ENCODE measurements around the gene DSG4. TPM values are rescaled to one million over a fixed set of nuclear protein-coding genes. Genes with fewer than 3 reads are reported as not detected.

The DSG4 gene
- total and polyA plus RNA-seq, 4 donors: under 0.01 TPM; not detected in 3

DNA sequence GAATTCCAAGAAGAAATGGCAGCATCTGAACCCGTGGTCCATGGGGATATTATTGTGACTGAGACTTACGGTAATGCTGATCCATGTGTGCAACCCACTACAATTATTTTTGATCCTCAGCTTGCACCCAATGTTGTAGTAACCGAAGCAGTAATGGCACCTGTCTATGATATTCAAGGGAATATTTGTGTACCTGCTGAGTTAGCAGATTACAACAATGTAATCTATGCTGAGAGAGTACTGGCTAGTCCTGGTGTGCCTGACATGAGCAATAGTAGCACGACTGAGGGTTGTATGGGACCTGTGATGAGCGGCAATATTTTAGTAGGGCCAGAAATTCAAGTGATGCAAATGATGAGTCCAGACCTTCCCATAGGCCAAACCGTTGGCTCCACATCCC lies 36.6 kb downstream of the DSG4 start:
- Histone ChIP-seq H3K36me3 (ENCODE audit: control insufficient read depth in 4 of 4, insufficient read depth in 3 of 4, low read depth in 1 of 4, low read length in 3 of 4) (no peaks in the 10 kb centered on the region), H3K9me3 (ENCODE audit: control insufficient read depth in 4 of 4, low read length in 3 of 4) (no peaks in the 10 kb centered on the region), H3K9ac (ENCODE audit: low read depth in 1 of 2, low read length in 2 of 2) (no peak overlapping the region), H3K27ac (ENCODE audit: low read depth in 1 of 2, low read length in 2 of 2) (no peak overlapping the region), H3K4me1 (ENCODE audit: control insufficient read depth in 4 of 4, insufficient read depth in 4 of 4, low read length in 3 of 4) (no peaks in the 10 kb centered on the region), H3K27me3 (ENCODE audit: control insufficient read depth in 4 of 4, insufficient read depth in 4 of 4, low read length in 3 of 4) (no peaks in the 10 kb centered on the region), H3K4me3 (ENCODE audit: low read depth in 1 of 3, low read length in 3 of 3) (no peak overlapping the region)
- no peak for DNase-seq (ENCODE audit: low spot score)
- WGBS: 96% methylated on average over 6 of the region's 6 CpGs
- TF ChIP-seq RXRA (IDR thresholded peaks at IDR 0.05): no peak
- no peak for TF ChIP-seq CTCF (IDR thresholded peaks at IDR 0.05; ENCODE audit: low read depth, low read length, missing input control)
- no peak for TF ChIP-seq YY1 (IDR thresholded peaks at IDR 0.05)
- TF ChIP-seq FOXA2 (IDR thresholded peaks at IDR 0.05): no peak
- TF ChIP-seq FOXA1 (IDR thresholded peaks at IDR 0.05): no peak
- TF ChIP-seq RAD21 (IDR thresholded peaks at IDR 0.05): no peak
- no peak for TF ChIP-seq HNF4A (conservative IDR thresholded peaks at IDR 0.05)
- no peak for TF ChIP-seq GABPA (IDR thresholded peaks at IDR 0.05 in 1 of 2, conservative IDR thresholded peaks at IDR 0.05 in 1 of 2)
- no peak for TF ChIP-seq SP1 (IDR thresholded peaks at IDR 0.05)
- no peak for TF ChIP-seq EGR1 (IDR thresholded peaks at IDR 0.05; ENCODE audit: low read depth in 2 of 2)
- TF ChIP-seq TAF1 (conservative IDR thresholded peaks at IDR 0.05): no peak

GRCh38 chr18:31417850-31418249 lies 41.3 kb downstream of the DSG4 start:
- Histone ChIP-seq H3K4me3 (ENCODE audit: low read depth in 1 of 3, low read length in 3 of 3) (no peak overlapping the region), H3K9ac (ENCODE audit: low read depth in 1 of 2, low read length in 2 of 2) (no peak overlapping the region), H3K4me1 (ENCODE audit: control insufficient read depth in 4 of 4, insufficient read depth in 4 of 4, low read length in 3 of 4) (no peaks in the 10 kb centered on the region), H3K9me3 (ENCODE audit: control insufficient read depth in 4 of 4, low read length in 3 of 4) (no peaks in the 10 kb centered on the region), H3K27me3 (ENCODE audit: control insufficient read depth in 4 of 4, insufficient read depth in 4 of 4, low read length in 3 of 4) (no peaks in the 10 kb centered on the region), H3K27ac (ENCODE audit: low read depth in 1 of 2, low read length in 2 of 2) (no peak overlapping the region), H3K36me3 (ENCODE audit: control insufficient read depth in 4 of 4, insufficient read depth in 3 of 4, low read depth in 1 of 4, low read length in 3 of 4) (no peaks in the 10 kb centered on the region)
- TF ChIP-seq HNF4A (conservative IDR thresholded peaks at IDR 0.05) (no peak), YY1 (IDR thresholded peaks at IDR 0.05) (no peak)
- no peak for DNase-seq (ENCODE audit: low spot score)

GRCh38 chr18:31419457-31419932 lies 42.9 kb downstream of the DSG4 start:
- no peaks in the 10 kb centered on the region for H3K27me3 ChIP-seq (ENCODE audit: control insufficient read depth in 4 of 4, insufficient read depth in 4 of 4, low read length in 3 of 4)

More at GRCh38 chr18:31419457-31419932, 42.9 kb downstream of the DSG4 start:
- no peak overlapping the region for H3K9ac ChIP-seq (ENCODE audit: low read depth in 1 of 2, low read length in 2 of 2)
- DNase-seq (ENCODE audit: low spot score): no peak
- no peak overlapping the region for H3K4me3 ChIP-seq (ENCODE audit: low read depth in 1 of 3, low read length in 3 of 3)
- H3K36me3 ChIP-seq (ENCODE audit: control insufficient read depth in 4 of 4, insufficient read depth in 3 of 4, low read depth in 1 of 4, low read length in 3 of 4): no peaks in the 10 kb centered on the region
- WGBS: 94% methylated on average over 7 of the region's 7 CpGs
- no peak overlapping the region for H3K27ac ChIP-seq (ENCODE audit: low read depth in 1 of 2, low read length in 2 of 2)
- TF ChIP-seq TAF1 (conservative IDR thresholded peaks at IDR 0.05) (no peak), ZBTB33 (IDR thresholded peaks at IDR 0.05) (no peak), SP1 (IDR thresholded peaks at IDR 0.05) (no peak), NR2F2 (IDR thresholded peaks at IDR 0.05) (no peak), CTCF (IDR thresholded peaks at IDR 0.05; ENCODE audit: low read depth, low read length, missing input control) (no peak), RAD21 (IDR thresholded peaks at IDR 0.05) (no peak), HNF4G (IDR thresholded peaks at IDR 0.05) (no peak), RXRA (IDR thresholded peaks at IDR 0.05) (no peak), YY1 (IDR thresholded peaks at IDR 0.05) (no peak)
- TF ChIP-seq, protein P1, sequence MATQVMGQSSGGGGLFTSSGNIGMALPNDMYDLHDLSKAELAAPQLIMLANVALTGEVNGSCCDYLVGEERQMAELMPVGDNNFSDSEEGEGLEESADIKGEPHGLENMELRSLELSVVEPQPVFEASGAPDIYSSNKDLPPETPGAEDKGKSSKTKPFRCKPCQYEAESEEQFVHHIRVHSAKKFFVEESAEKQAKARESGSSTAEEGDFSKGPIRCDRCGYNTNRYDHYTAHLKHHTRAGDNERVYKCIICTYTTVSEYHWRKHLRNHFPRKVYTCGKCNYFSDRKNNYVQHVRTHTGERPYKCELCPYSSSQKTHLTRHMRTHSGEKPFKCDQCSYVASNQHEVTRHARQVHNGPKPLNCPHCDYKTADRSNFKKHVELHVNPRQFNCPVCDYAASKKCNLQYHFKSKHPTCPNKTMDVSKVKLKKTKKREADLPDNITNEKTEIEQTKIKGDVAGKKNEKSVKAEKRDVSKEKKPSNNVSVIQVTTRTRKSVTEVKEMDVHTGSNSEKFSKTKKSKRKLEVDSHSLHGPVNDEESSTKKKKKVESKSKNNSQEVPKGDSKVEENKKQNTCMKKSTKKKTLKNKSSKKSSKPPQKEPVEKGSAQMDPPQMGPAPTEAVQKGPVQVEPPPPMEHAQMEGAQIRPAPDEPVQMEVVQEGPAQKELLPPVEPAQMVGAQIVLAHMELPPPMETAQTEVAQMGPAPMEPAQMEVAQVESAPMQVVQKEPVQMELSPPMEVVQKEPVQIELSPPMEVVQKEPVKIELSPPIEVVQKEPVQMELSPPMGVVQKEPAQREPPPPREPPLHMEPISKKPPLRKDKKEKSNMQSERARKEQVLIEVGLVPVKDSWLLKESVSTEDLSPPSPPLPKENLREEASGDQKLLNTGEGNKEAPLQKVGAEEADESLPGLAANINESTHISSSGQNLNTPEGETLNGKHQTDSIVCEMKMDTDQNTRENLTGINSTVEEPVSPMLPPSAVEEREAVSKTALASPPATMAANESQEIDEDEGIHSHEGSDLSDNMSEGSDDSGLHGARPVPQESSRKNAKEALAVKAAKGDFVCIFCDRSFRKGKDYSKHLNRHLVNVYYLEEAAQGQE (IDR thresholded peaks at IDR 0.05): no peak
- H3K4me1 ChIP-seq (ENCODE audit: control insufficient read depth in 4 of 4, insufficient read depth in 4 of 4, low read length in 3 of 4): no peaks in the 10 kb centered on the region
- no peaks in the 10 kb centered on the region for H3K9me3 ChIP-seq (ENCODE audit: control insufficient read depth in 4 of 4, low read length in 3 of 4)
